IMR-90 (cell line): ENCODE results near the gene ZMYM2. TPM values are rescaled to one million over a fixed set of nuclear protein-coding genes. Genes with fewer than 3 reads are reported as not detected.

Experiments
- ATAC-seq: fragments of 200-7000 bp; cut with Tn5 transposase; 2 replicates; pipeline ENCODE4 v1.9.1; 2020; ENCODE audit warnings: low read depth, mild to moderate bottlenecking, moderate library complexity
- BruUV-seq: library from RNA; stranded (reverse); fragments of 400-500 nt; replicated peaks from 2 replicates; lab custom pipeline; 2021; lab: Mats Ljungman, UMichigan
- CTCF ChIA-PET: fragments of 300-600 bp; formaldehyde crosslinking; extraction: SDS; loops from one replicate; lab custom pipeline; 2021; ENCODE audit warnings: antibody characterized with exemption; lab: Yijun Ruan, JAX
- POLR2A ChIA-PET: fragments of 300-600 bp; sonication (Branson Sonifier 250); formaldehyde crosslinking; loops from one replicate; lab custom pipeline; 2022; ENCODE audit warnings: antibody characterized with exemption; ENCODE audit not compliant: unreplicated experiment; lab: Charles Lee
- DNase-seq: peaks from one replicate; pipeline ENCODE4 v3.0.0; 2013
- H2AFZ ChIP-seq: replicated peaks from 2 replicates; pipeline ENCODE3; 2013; ENCODE audit warnings: low read length, mild to moderate bottlenecking; ENCODE audit not compliant: poor library complexity
- H2AK5ac ChIP-seq: 2 replicates; pipeline ENCODE4 v1.6.1; 2013; ENCODE audit warnings: low read depth, low read length, inconsistent platforms
- H2AK9ac ChIP-seq: replicated peaks from 2 replicates; pipeline ENCODE3; 2013; ENCODE audit warnings: mild to moderate bottlenecking, low read depth, low read length, moderate library complexity; ENCODE audit not compliant: poor library complexity
- H2BK120ac ChIP-seq: 2 replicates; pipeline ENCODE4 v1.6.1; 2013; ENCODE audit warnings: low read depth, low read length, inconsistent platforms
- H2BK15ac ChIP-seq: 3 replicates; pipeline ENCODE4 v1.6.1; 2013; ENCODE audit warnings: low read depth, low read length, inconsistent platforms
- H2BK20ac ChIP-seq: 2 replicates; pipeline ENCODE4 v1.6.1; 2013; ENCODE audit warnings: low read depth, mild to moderate bottlenecking, inconsistent platforms, low read length, moderate library complexity
- H2BK5ac ChIP-seq: 2 replicates; pipeline ENCODE4 v1.6.1; 2013; ENCODE audit warnings: mild to moderate bottlenecking, low read depth, low read length, inconsistent platforms; ENCODE audit not compliant: poor library complexity, severe bottlenecking
- H3K14ac ChIP-seq: replicated peaks from 2 replicates; pipeline ENCODE4 v1.6.1; 2013; ENCODE audit warnings: low read depth, low read length, inconsistent platforms
- H3K18ac ChIP-seq: 2 replicates; pipeline ENCODE4 v1.6.1; 2013; ENCODE audit warnings: low read depth, low read length, control low read depth
- H3K23ac ChIP-seq: 2 replicates; pipeline ENCODE4 v1.6.1; 2013; ENCODE audit warnings: low read depth, low read length, inconsistent platforms
- H3K27ac ChIP-seq: 2 replicates; pipeline ENCODE4 v1.5.1; 2013; ENCODE audit warnings: mild to moderate bottlenecking, control low read depth, low read length; ENCODE audit not compliant: insufficient read depth
- H3K27me3 ChIP-seq: 2 replicates; pipeline ENCODE4 v1.6.1; 2013; ENCODE audit warnings: low read length; ENCODE audit not compliant: control insufficient read depth, insufficient read depth
- H3K36me3 ChIP-seq: 2 replicates; pipeline ENCODE4 v1.6.1; 2013; ENCODE audit warnings: low read length, mixed read lengths; ENCODE audit not compliant: control insufficient read depth, insufficient read depth
- H3K4ac ChIP-seq: 2 replicates; pipeline ENCODE4 v1.6.1; 2013; ENCODE audit warnings: low read depth, low read length, inconsistent platforms
- H3K4me1 ChIP-seq: 2 replicates; pipeline ENCODE4 v1.6.1; 2013; ENCODE audit warnings: low read length, mixed read lengths; ENCODE audit not compliant: control insufficient read depth, insufficient read depth
- H3K4me2 ChIP-seq: 2 replicates; pipeline ENCODE4 v1.6.1; 2013; ENCODE audit warnings: low read depth, mild to moderate bottlenecking, control low read depth, low read length, moderate library complexity
- H3K4me3 ChIP-seq: 2 replicates; pipeline ENCODE4 v1.5.1; 2013; ENCODE audit warnings: low read depth, mild to moderate bottlenecking, control low read depth, low read length, moderate library complexity; ENCODE audit not compliant: insufficient read depth
- H3K56ac ChIP-seq: 2 replicates; pipeline ENCODE4 v1.6.1; 2013; ENCODE audit warnings: low read length, inconsistent platforms; ENCODE audit not compliant: insufficient read depth; ENCODE audit errors: extremely low read depth
- H3K79me1 ChIP-seq, 2 experiments: 2 replicates each; pipeline ENCODE4 v1.6.1; 2013; ENCODE audit warnings: low read length in 2 of 2, inconsistent platforms in 1 of 2, low read depth in 1 of 2
- H3K9ac ChIP-seq: 2 replicates; pipeline ENCODE4 v1.6.1; 2013; ENCODE audit warnings: low read depth, low read length, control low read depth
- H3K9me1 ChIP-seq: 2 replicates; pipeline ENCODE4 v1.6.1; 2013; ENCODE audit warnings: low read length, inconsistent platforms; ENCODE audit not compliant: insufficient read depth
- H3K9me3 ChIP-seq: 2 replicates; pipeline ENCODE4 v1.6.1; 2013; ENCODE audit warnings: low read length; ENCODE audit not compliant: control insufficient read depth, insufficient read depth
- H4K20me1 ChIP-seq: 2 replicates; pipeline ENCODE4 v1.6.1; 2013; ENCODE audit warnings: low read length, inconsistent platforms; ENCODE audit not compliant: insufficient read depth
- H4K5ac ChIP-seq: 2 replicates; pipeline ENCODE4 v1.6.1; 2013; ENCODE audit warnings: mild to moderate bottlenecking, low read depth, low read length, control low read depth
- H4K8ac ChIP-seq, 2 experiments: 2 replicates each; pipeline ENCODE4 v1.6.1; 2013; ENCODE audit warnings: low read depth in 2 of 2, low read length in 2 of 2, control low read depth in 1 of 2, inconsistent platforms in 1 of 2
- H4K91ac ChIP-seq: 2 replicates; pipeline ENCODE4 v1.6.1; 2013; ENCODE audit warnings: low read depth, low read length, inconsistent platforms; ENCODE audit not compliant: insufficient read depth
- CTCF ChIP-seq: conservative IDR thresholded peaks from 2 replicates; pipeline ENCODE4 v1.5.1; 2012; ENCODE audit warnings: mild to moderate bottlenecking, low read depth, low read length, improper control_type of control experiment
- FOS ChIP-seq: fragments of 150-350 bp; IDR thresholded peaks from 2 replicates; pipeline ENCODE4 v1.6.1; 2016; ENCODE audit warnings: low read depth, low read length
- SMC3 ChIP-seq: fragments of 150-350 bp; IDR thresholded peaks from 2 replicates; pipeline ENCODE4 v1.6.1; 2016; ENCODE audit warnings: low read depth, mild to moderate bottlenecking, antibody characterized with exemption, low read length, moderate library complexity
- WGBS, 2 experiments: methylation state at CpG; one replicate each; pipeline versions ENCODE4 v1.1.5 to v1.1.7; 2013; ENCODE audit warnings: missing lambda C conversion rate in 2 of 2; ENCODE audit not compliant: insufficient read length in 1 of 2; ENCODE audit errors: extremely low coverage in 2 of 2; 5-methylcytosine and 5-hydroxymethylcytosine counted together
- dilution Hi-C: fragments of 300-500 bp; cut with HindIII; formaldehyde crosslinking; loops from one replicate; pipeline ENCODE4 v1.14.3; 2018; ENCODE audit warnings: low sequenced_read_pairs; ENCODE audit not compliant: unreplicated experiment
- in situ Hi-C: fragments of 300-500 bp; cut with MboI; formaldehyde crosslinking; loops from 3 replicates; pipeline ENCODE4 v1.14.3; 2019; ENCODE audit warnings: low sequenced_read_pairs, inconsistent platforms, mixed read lengths
- intact Hi-C: fragments of 100-400 bp; cut with micrococcal nuclease; formaldehyde crosslinking; loops from 2 replicates; pipeline ENCODE4 v1.10.0; 2022
- polyA plus RNA-seq, 3 experiments: library from polyadenylated mRNA; depleted of rRNA; stranded (reverse); fragments of >200 nt; gene quantifications; 2 replicates each; pipeline ENCODE4 v1.2.3, GENCODE V29; 2012; ENCODE audit warnings: low replicate concordance in 1 of 3
- total RNA-seq: library from RNA; depleted of rRNA; stranded (reverse); fragments of >200 nt; gene quantifications from 2 replicates; pipeline ENCODE4 v1.2.3, GENCODE V29; 2012

ZMYM2 gene
- total and polyA plus RNA-seq, 2 of the 4 experiments (the other 2 are of a cell fraction), result 15.7 to 51.1 TPM

DNA sequence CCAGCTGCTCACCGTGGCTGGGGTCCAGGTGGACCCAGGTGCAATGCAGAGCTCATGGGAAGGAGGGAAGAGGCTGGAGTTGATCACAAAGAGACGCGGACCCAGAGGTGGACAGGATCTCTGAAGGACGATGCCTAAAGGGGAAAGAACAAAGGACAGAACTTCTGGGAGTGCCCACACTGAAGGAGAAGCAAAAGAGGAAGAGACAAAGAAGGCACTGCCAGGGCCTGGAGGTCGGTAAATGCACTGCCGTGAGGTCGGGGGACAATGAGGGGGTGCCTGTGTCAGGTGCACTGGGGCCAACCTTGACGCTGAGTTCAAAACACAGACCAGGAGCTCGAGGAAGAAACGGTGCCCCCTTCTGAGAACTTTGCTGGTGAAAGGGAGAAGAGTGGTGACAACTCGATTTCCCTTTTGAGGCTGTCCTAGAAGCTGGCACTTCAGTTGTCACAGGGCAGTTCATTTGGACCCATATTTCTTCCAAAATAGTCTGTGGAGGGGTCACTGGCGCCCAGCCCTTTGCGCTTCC lies 146.7 kb downstream of the ZMYM2 start:
- CTCF ChIA-PET, result interaction anchor here (0.5 kb wide), 1 partner anchor 765 kb away, joined by 3 read pairs; no protein-coding TSS in a partner anchor
- no peak overlapping the region for H2AFZ ChIP-seq
- H3K79me1 ChIP-seq, result no peaks in the 10 kb centered on the region
- H4K8ac ChIP-seq, result no peak overlapping the region
- no peak overlapping the region for H3K4me3 ChIP-seq
- no peaks in the 10 kb centered on the region for H3K9me1 ChIP-seq
- H2BK20ac ChIP-seq, result no peak overlapping the region
- no peak overlapping the region for H2AK9ac ChIP-seq
- no peak overlapping the region for H2BK120ac ChIP-seq
- H3K27me3 ChIP-seq, result peaks cover 39% of the 10 kb centered on the region
- H3K4me2 ChIP-seq, result no peak overlapping the region
- H4K20me1 ChIP-seq, result no peaks in the 10 kb centered on the region
- in situ Hi-C loops, result no loop called here
- H3K56ac ChIP-seq, result no peak overlapping the region
- no TSS peak for BruUV-seq
- H4K91ac ChIP-seq, result no peak overlapping the region
- ATAC-seq (no peak), DNase-seq (no peak)
- intact Hi-C loops, result no loop called here
- peaks cover 2% of the 10 kb centered on the region; the same call in 1 of the 2 replicates for H3K4me1 ChIP-seq
- no peak overlapping the region for H2BK15ac ChIP-seq
- H3K14ac ChIP-seq, result no peak overlapping the region
- no peak overlapping the region for H3K23ac ChIP-seq
- no peak overlapping the region for H3K18ac ChIP-seq
- no peak overlapping the region for H3K4ac ChIP-seq
- TF ChIP-seq FOS, result no peak
- no peak for TF ChIP-seq CTCF
- no peak for TF ChIP-seq SMC3
- H3K27ac ChIP-seq, result no peak overlapping the region
- POLR2A ChIA-PET, result no interaction called here
- 83% methylated on average over 6 of the region's 13 CpGs; no CpG with 5 or more reads in 1 of the 2 experiments for WGBS, 2 experiments
- H4K5ac ChIP-seq, result no peak overlapping the region
- no peak overlapping the region for H2BK5ac ChIP-seq
- no peaks in the 10 kb centered on the region for H3K9me3 ChIP-seq
- dilution Hi-C loops, result no loop called here
- H3K9ac ChIP-seq, result no peak overlapping the region
- H3K36me3 ChIP-seq, result no peaks in the 10 kb centered on the region
- H2AK5ac ChIP-seq, result no peak overlapping the region
